OCI-LY7 (cell line): ENCODE results near the gene PROM2.

ENCODE experiments used
- CTCF ChIP-seq: fragments of 200-600 bp; sonication (generic); conservative IDR thresholded peaks from 2 replicates; pipeline ENCODE4 v1.5.1; 2014; ENCODE audit warnings: mild to moderate bottlenecking, antibody characterized with exemption, low read length, moderate library complexity, mixed read lengths
- EZH2phosphoT487 ChIP-seq: fragments of 200-600 bp; sonication (generic); IDR thresholded peaks from 2 replicates; pipeline ENCODE4 v1.6.1; 2018; ENCODE audit warnings: low read depth, borderline replicate concordance, mild to moderate bottlenecking, mixed run types, antibody characterized with exemption, low read length, moderate library complexity, mixed read lengths

GRCh38 chr2:95281786-95282185 is 7.5 kb downstream of the PROM2 start:
- TF ChIP-seq CTCF (no peak), EZH2phosphoT487 (no peak)
